HFFc6 (cell line): ENCODE measurements around the gene ZBED1. TPM values are rescaled to one million over a fixed set of nuclear protein-coding genes. Genes with fewer than 3 reads are reported as not detected.

Experiments used
- DNase-seq: peaks from one replicate; pipeline ENCODE4 v3.0.0-alpha.2; 2018
- H3K27ac Mint-ChIP-seq: 2 replicates; pipeline ENCODE4 v1.8.0; 2020; ENCODE audit warnings: mild to moderate bottlenecking, mixed read lengths
- H3K27me3 Mint-ChIP-seq: 2 replicates; pipeline ENCODE4 v1.8.0; 2021; ENCODE audit warnings: mild to moderate bottlenecking, moderate library complexity, mixed read lengths; ENCODE audit not compliant: insufficient read depth
- H3K36me3 Mint-ChIP-seq: 2 replicates; pipeline ENCODE4 v1.8.0; 2021; ENCODE audit warnings: low read depth, mixed read lengths
- H3K4me1 Mint-ChIP-seq: 2 replicates; pipeline ENCODE4 v1.8.0; 2020; ENCODE audit warnings: low read depth, mixed read lengths
- H3K4me3 Mint-ChIP-seq: 2 replicates; pipeline ENCODE4 v1.8.0; 2020; ENCODE audit warnings: mild to moderate bottlenecking, moderate library complexity, mixed read lengths
- H3K9me3 Mint-ChIP-seq: 2 replicates; pipeline ENCODE4 v1.8.0; 2020; ENCODE audit warnings: mild to moderate bottlenecking, mixed read lengths
- total RNA-seq, 6 experiments: library from RNA; stranded (reverse); fragmentation: NEBNext Ultra II Directional; extraction: Animal tissue kit (Norgen Biotek cat#: 25700); gene quantifications; 2 replicates in 1 of 6; 3 replicates in 5 of 6; pipeline ENCODE4 v1.2.3, GENCODE V29; 2021
- TF ChIP-seq, protein P1 (sequence below): fragments of 200-600 bp; sonication (generic); IDR thresholded peaks from 2 replicates; pipeline ENCODE4 v1.5.0; 2021; ENCODE audit warnings: antibody characterized with exemption, mild to moderate bottlenecking

ZBED1 gene
- total RNA-seq, 6 experiments from 2014 or later: 24.7 to 29.6 (median 25.6) TPM

DNA sequence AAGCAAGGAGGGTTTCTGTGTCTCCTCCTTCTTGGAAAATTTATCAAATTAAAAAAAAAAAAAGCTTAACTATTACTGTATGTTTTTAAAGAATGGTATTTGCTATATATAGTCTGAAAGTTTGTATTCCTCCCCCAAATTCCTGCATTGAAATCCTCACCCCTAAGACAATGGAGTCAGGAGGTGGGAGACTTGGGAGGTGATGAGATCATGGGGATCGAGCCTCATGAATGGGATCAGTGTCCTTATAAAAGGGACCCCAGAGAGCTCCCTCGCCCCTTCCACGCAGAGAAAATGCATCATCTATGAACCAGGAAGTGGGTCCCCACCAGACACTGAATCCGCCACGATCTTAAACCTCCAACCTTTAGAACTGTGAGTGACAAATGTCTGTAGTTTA is 50.1 kb downstream of the ZBED1 start:
- DNase-seq: no peak
- Mint-ChIP-seq H3K36me3 (peaks cover 15% of the 10 kb centered on the region), H3K4me1 (peaks cover 7% of the 10 kb centered on the region; the same call in 1 of the 2 replicates), H3K4me3 (no peak overlapping the region), H3K9me3 (peaks cover 5% of the 10 kb centered on the region), H3K27ac (no peak overlapping the region), H3K27me3 (peaks cover 1% of the 10 kb centered on the region)
- TF ChIP-seq, protein P1, sequence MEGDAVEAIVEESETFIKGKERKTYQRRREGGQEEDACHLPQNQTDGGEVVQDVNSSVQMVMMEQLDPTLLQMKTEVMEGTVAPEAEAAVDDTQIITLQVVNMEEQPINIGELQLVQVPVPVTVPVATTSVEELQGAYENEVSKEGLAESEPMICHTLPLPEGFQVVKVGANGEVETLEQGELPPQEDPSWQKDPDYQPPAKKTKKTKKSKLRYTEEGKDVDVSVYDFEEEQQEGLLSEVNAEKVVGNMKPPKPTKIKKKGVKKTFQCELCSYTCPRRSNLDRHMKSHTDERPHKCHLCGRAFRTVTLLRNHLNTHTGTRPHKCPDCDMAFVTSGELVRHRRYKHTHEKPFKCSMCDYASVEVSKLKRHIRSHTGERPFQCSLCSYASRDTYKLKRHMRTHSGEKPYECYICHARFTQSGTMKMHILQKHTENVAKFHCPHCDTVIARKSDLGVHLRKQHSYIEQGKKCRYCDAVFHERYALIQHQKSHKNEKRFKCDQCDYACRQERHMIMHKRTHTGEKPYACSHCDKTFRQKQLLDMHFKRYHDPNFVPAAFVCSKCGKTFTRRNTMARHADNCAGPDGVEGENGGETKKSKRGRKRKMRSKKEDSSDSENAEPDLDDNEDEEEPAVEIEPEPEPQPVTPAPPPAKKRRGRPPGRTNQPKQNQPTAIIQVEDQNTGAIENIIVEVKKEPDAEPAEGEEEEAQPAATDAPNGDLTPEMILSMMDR: no peak

- no peak overlapping the region for H3K27ac Mint-ChIP-seq
- DNase-seq: no peak
- peaks cover 7% of the 10 kb centered on the region; the same call in 1 of the 2 replicates for H3K4me1 Mint-ChIP-seq
Observed at GRCh38 chrX:2449135-2449886, 51.5 kb downstream of the ZBED1 start.

DNA sequence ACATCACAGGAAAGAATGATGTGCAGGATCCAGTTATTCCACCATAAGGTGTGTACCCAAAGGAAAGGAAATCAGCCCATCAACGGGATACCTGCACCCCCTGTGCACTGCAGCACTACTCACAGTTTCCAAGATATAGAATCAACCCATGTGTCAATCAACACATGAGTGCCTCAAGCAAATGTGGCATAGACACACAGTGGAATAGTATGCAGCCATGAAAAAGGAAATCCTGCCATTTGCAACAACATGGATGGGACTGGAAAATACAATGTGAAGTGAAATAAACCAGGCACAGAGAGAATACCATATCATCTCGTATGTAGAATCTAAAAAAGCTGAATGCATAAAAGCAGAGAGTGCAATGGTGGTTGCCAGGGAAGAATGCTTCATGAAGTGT is 53.3 kb downstream of the ZBED1 start:
- no peak for DNase-seq
- Mint-ChIP-seq H3K36me3 (peaks cover 9% of the 10 kb centered on the region), H3K27ac (no peak overlapping the region), H3K9me3 (peaks cover 5% of the 10 kb centered on the region), H3K4me1 (peaks cover 7% of the 10 kb centered on the region; the same call in 1 of the 2 replicates), H3K4me3 (no peak overlapping the region), H3K27me3 (peaks cover 1% of the 10 kb centered on the region; the same call in 1 of the 2 replicates)
- TF ChIP-seq, protein P1: no peak

More at GRCh38 chrX:2449135-2449886, 51.5 kb downstream of the ZBED1 start:
- H3K9me3 Mint-ChIP-seq: peaks cover 5% of the 10 kb centered on the region
- peaks cover 15% of the 10 kb centered on the region for H3K36me3 Mint-ChIP-seq
- TF ChIP-seq, protein P1: no peak
- H3K27me3 Mint-ChIP-seq: peaks cover 1% of the 10 kb centered on the region
- no peak overlapping the region for H3K4me3 Mint-ChIP-seq

GRCh38 chrX:2446815-2447214 is 54.0 kb downstream of the ZBED1 start:
- Mint-ChIP-seq H3K4me3 (no peak overlapping the region), H3K27ac (no peak overlapping the region), H3K27me3 (peaks cover 1% of the 10 kb centered on the region; the same call in 1 of the 2 replicates), H3K4me1 (peaks cover 7% of the 10 kb centered on the region; the same call in 1 of the 2 replicates), H3K9me3 (peaks cover 5% of the 10 kb centered on the region), H3K36me3 (peaks cover 8% of the 10 kb centered on the region)
- DNase-seq: no peak
- TF ChIP-seq, protein P1: no peak

DNA sequence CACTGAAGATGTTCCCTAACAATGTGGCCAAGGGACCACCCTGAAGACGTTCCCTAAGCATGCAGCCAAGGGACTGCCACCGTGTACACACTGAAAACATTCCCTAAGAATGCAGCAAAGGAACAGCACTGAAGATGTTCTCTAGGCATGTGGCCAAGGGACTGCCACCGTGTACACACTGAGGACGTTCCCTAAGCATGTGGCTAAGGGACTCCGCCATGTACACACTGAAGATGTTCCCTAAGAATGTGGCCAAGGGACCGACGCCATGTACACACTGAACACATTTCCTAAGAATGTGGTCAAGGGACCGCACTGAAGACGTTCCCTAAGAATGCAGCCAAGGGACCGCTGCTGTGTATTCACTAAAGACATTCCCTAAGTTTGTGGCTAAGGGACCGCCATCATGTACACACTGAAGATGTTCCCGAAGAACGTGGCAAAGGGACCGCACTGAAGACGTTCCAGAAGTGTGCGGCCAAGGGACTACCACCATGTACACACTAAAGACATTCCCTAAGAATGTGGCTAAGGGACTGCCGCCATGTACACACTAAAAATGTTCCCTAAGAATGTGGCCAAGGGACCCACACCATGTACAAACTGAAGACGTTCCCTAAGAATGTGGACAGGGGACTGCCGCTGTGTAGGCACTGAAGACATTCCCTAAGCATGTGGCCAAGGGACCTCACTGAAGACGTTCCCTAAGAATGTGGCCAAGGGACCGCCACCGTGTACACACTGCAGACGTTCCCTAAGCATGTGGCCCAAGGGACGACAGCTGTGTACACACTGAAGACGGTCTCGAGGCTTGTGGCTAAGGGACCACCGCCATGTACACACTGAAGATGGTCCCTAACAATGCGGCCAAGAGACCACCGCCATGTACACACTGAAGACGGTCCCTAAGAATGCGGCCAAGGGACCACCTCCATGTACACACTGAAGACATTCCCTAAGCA is 54.8 kb downstream of the ZBED1 start:
- Mint-ChIP-seq H3K9me3 (peaks cover 5% of the 10 kb centered on the region), H3K4me1 (no peaks in the 10 kb centered on the region), H3K36me3 (peaks cover 11% of the 10 kb centered on the region), H3K4me3 (no peak overlapping the region), H3K27me3 (peaks cover 1% of the 10 kb centered on the region; the same call in 1 of the 2 replicates), H3K27ac (no peak overlapping the region)
- DNase-seq: no peak
- TF ChIP-seq, protein P1: no peak
